ENCODE measurements around the gene COL11A2.
A peak's percentile ranks its signal among the peaks of the same experiment; 100 is the strongest.

COL11A2 gene

DNA sequence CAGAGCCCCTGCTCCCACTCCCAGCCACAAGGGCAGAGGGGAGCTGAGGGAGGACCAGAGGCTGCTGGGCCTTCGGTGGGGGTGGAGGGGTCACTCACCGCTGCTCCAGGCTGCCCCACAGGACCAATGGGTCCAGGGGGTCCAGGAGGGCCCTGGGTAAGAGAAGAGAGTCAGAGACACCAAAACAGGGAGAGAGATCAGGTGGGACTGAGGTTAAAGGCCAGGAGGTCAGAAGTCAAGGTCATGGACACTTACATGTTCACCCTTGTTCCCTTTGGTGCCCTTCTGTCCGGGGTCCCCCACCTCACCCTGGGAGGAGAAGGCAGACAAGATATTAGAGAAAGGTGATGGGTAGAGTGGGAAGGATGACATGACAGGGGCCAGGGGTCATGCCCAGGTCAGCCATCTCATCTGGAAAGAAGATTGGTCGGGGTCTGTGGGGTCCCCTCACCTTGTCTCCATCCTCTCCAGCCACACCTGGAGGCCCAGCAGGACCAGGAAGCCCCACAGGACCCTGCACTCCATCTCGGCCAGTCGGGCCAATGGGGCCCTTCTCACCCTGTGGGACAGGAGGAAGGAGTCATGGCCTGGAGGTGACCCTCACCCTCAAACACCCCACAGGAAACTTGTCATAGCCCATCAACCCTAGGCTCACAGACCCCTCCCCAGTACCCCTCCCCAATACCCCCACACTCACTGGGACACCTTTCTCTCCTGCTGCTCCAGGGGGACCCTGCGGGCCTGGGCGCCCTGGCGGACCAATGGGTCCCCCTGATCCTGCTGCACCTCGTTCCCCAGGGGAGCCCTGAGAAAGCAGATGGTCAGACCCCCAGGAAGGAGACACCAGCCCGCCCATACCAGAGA lies 21.0 kb downstream of the COL11A2 start:
- DNase-seq = no peak

GRCh38 chr6:33170176-33171015 lies 21.9 kb downstream of the COL11A2 start:
- no peak for DNase-seq

- DNase-seq = no peak
Measured at GRCh38 chr6:33169291-33170175, 22.7 kb downstream of the COL11A2 start.

DNA sequence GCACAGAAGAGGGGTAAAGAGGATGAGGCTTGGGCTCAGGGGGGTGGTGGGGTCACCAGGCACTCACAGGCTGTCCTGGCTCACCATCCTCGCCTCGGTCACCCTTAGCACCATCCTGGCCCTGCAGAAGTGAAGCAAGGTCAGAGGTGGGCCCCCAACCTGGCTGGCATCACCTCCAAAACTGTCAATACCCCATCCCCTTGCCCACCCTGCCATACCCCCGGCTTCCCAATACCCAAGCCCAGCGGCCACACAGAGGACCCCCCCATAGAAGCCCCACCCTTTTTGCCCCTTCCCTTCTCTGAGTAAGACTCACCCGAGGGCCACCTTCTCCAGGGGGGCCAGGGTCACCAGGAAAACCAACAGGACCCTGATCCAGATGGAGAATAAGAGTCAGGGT lies 23.6 kb downstream of the COL11A2 start:
- no peak for DNase-seq

DNA sequence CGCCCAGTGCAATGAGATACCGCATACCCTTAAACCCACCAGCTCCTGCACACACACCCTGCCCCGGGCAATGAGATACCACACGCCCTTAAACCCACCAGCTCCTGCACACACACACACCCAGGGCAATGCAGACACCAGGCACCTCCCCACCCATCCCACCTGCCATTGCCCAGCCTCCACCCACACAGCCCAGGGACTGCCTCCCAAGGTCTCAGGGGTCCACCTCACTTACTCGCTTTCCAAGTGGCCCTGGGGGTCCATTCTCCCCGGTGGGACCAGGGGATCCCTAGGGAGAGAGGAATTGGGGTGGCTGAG lies 24.0 kb downstream of the COL11A2 start:
- DNase-seq = no peak

DNA sequence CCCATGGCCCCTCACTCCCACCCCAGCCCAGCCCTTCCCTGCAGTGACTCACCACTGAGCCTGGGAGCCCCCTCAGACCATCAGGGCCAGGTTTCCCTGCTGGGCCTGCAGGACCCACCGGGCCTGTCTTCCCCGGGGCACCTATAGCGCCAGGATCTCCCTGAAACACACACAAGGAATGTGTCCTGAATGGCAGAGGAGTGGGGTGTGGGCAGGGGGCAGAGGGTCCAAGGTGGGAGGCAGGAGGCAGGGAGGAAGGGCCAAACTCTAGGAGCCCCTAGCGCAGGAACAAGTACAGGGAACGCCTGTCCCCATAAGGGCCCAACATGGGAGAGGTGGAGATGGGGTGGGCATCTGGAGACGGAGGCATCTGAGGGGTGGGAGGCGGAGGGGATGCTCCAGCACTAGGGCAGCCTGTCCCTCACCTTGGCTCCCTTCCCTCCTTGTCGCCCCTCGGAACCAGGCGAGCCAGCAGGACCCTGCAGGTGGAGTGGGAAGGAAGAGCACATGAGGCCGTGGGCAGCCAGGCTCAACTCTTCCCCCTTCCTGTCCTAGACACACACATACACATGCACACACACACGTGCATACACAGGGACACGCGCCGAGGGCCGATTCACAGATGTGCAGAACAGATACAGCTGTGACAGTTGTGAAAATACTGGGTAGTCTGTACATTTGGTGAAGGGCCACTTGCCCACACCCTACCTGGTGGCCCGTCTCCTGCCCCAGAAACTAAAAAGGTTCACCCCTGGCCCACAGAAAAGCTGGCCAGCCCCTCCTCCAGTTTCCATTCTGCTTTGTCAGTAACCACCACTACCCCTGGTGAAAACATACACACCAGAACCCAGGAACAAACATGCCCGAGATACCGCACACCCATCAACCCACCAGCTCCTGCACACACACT lies 24.6 kb downstream of the COL11A2 start:
- DNase-seq = no peak

DNA sequence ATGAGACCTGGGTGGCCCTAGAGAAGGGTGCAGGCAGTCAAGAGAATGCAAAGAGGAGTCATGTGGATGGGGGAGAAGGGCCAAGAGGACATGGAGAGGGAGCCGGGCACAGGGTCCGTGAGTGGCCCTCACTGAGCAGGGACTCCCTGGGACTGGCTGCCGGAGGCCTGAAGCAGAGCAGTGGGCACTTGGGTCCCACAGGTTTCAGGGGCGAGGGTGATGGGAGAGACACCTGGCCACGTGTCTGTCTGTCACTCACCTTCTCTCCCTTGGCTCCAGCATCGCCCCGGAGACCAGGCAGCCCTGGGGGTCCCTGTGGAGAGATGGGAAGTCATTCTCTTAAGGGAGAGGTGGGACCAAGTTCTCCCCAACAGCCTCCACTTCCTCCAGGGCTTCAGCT lies 25.5 kb downstream of the COL11A2 start:
- no peak for DNase-seq

GRCh38 chr6:33166363-33166762 lies 25.9 kb downstream of the COL11A2 start:
- DNase-seq = no peak

- no peak for DNase-seq
Measured at GRCh38 chr6:33165581-33166258, 26.5 kb downstream of the COL11A2 start.

GRCh38 chr6:33164665-33165373 lies 27.4 kb downstream of the COL11A2 start:
- no peak for DNase-seq

GRCh38 chr6:33164176-33164575 lies 28.1 kb downstream of the COL11A2 start:
- DNase-seq = no peak

DNA sequence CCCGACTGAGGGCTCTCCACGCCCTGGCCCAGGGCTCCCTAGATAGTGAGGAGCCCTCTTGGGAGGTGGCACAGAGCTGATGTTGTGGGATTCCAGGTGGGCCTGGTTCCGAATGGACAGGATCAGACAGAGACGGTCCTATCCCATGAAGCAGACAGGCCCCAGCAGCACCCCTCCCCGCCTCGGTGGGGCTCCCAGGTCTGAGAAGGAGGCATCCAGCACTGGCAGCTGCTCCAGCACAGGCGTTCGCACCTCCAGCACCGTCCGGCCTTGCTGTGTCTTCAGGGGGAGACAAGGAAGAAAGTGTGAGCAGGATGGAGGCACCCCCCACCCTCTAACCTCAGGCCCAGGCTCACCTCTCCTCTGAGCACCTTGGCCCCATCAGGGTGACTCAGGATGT lies 28.7 kb downstream of the COL11A2 start:
- DNase-seq = no peak

GRCh38 chr6:33161354-33162331 lies 30.6 kb downstream of the COL11A2 start:
- DNase-seq = peak; percentile 78 to 86

DNA sequence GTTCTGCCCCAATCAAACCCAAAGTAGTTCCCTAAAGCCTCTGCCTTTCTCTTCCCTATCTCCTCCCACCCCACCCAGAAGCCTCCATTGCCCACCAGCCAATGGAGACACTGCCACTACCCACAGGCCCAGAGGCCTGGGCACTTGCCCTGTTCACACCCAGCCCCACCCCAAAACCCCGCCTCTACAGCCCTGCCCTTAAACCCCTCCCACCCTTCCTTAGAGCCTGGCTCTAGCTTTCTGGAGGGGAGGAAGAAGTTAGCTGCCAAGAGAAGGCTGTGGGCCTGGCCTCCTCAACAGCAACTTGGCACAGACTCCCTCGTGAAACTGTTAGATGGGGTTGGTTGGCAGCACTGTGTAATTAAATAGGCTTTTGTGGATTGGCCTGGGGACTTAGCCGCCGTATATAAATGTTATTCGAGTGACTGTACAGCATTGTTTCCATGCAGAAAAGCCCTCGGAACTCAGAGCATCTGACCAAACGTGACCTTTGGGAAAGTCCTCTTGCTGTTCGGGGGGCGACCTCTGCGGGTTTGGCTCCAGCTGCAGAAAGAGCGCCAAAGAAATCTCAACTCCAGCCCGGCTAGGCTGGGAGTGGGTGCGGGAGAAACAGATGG lies 31.4 kb downstream of the COL11A2 start:
- no peak for DNase-seq

DNA sequence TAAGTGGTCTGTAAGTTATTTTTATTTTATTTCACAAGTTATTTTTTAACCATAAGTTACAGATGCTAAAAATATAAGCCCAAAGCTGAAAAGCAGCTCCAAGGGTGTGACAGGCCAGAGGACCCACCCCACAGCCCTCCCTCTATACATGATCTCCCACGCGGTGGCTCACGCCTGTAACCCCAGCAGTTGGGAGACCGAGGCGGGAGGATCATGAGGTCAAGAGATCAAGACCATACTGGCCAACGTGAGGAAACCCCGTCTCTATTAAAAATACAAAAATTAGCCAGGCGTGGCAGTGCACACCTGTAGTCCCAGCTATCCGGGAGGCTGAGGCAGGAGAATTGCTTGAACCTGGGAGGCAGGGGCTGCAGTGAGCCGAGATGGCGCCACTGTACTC lies 32.2 kb downstream of the COL11A2 start:
- no peak for DNase-seq

DNA sequence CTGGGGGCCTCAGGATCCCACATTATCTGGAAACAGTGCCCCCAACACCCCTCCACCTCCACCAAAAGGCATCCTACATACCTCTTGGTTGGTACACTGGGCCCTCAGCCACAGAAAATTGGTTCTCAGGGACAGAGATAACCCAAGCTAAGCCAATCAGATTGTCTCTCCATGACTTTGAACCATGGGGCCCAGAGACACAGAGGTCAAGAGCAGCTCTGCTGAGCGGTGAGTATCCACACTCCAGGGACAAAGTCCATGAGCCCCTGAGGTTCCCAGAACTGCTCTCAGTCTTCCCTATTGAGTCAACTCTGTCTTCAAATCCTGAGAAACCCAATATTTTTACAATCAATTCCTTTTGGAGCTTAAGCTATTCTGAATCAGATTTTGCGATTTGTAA lies 35.3 kb downstream of the COL11A2 start:
- DNase-seq = no peak

GRCh38 chr6:33156561-33156960 lies 35.7 kb downstream of the COL11A2 start:
- DNase-seq = no peak

DNA sequence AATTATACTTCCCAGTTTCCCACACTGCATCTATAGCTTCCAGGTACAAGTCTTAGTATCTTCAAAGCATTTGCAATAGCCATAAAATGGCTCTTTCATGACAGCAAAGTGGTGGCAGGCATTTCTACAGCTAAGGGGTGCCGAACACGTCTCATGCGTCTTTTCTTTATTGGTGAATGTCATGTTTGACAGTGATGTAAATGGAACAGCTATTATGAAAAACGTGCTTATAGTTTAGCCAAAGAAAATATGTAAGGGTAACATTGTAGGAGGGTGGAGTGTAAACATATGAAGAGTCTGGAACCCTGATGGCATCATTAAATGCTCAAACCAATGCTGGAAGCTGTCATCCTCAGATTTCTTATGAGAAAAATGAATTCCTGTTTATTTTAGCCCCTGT lies 37.9 kb downstream of the COL11A2 start:
- DNase-seq = no peak

GRCh38 chr6:33151050-33151449 lies 41.2 kb downstream of the COL11A2 start:
- no peak for DNase-seq
